Measurements from ENCODE around the gene ZNF441.

The ZNF441 gene

GRCh38 chr19:11766597-11767591 is at the start of gene ZNF441 (continued):
- peak; percentile 27; the same call in 1 of the 2 replicates for TF ChIP-seq PATZ1 (tag by site-specific recombination; IDR thresholded peaks at IDR 0.05)
- peak; percentile 76 for TF ChIP-seq ZNF692 (tag by site-specific recombination; IDR thresholded peaks at IDR 0.05)
- peak; percentile 54; the same call in 1 of the 2 replicates for TF ChIP-seq KLF17 (tag by site-specific recombination; IDR thresholded peaks at IDR 0.05)
- TF ChIP-seq ZNF701 (tag by site-specific recombination; IDR thresholded peaks at IDR 0.05): no peak
- TF ChIP-seq PBX3 (CRISPR knock-in tag; IDR thresholded peaks at IDR 0.05): no peak; the same call in 1 of the 2 replicates
- TF ChIP-seq PRDM1 (tag by site-specific recombination; IDR thresholded peaks at IDR 0.05): no peak
- TF ChIP-seq ZBTB8A (tag by site-specific recombination; IDR thresholded peaks at IDR 0.05): peak; percentile 77
- 0 out of 2 replicates have a peak, but pooled peaks have one; percentile 23 for TF ChIP-seq ZSCAN30 (tag by site-specific recombination; IDR thresholded peaks at IDR 0.05)
- no peak for TF ChIP-seq BCL11A (tag by site-specific recombination; IDR thresholded peaks at IDR 0.05; ENCODE audit: low read depth)
- TF ChIP-seq GLIS2 (tag by site-specific recombination; IDR thresholded peaks at IDR 0.05): peak; percentile 46; the same call in 1 of the 2 replicates
- TF ChIP-seq ZNF677 (tag by site-specific recombination; IDR thresholded peaks at IDR 0.05): no peak
- TF ChIP-seq PRDM10 (tag by site-specific recombination; IDR thresholded peaks at IDR 0.05): peak; percentile 72
- peak; percentile 76 for TF ChIP-seq ZIC2 (tag by site-specific recombination; IDR thresholded peaks at IDR 0.05)
- peak; percentile 4; the same call in 1 of the 2 replicates for TF ChIP-seq REST (tag by site-specific recombination; IDR thresholded peaks at IDR 0.05)
- TF ChIP-seq SP3 (tag by site-specific recombination; IDR thresholded peaks at IDR 0.05): peak; percentile 80
- TF ChIP-seq ZNF335 (tag by site-specific recombination; conservative IDR thresholded peaks at IDR 0.05): peak; percentile 69
- TF ChIP-seq ZBTB26 (tag by site-specific recombination; optimal IDR thresholded peaks at IDR 0.05): peak; percentile 33
- no peak for TF ChIP-seq ZEB2 (tag by site-specific recombination; IDR thresholded peaks at IDR 0.05)

Data from HEK293 (cell line).